Spleen (tissue), 11 donors: ENCODE results near the gene MAPT. TPM values are rescaled to one million over a fixed set of nuclear protein-coding genes. Genes with fewer than 3 reads are reported as not detected.

Source experiments
- DNase-seq: peaks from one replicate; pipeline ENCODE4 v3.0.0-alpha.2; 2020
- H3K27ac ChIP-seq, 8 donors: fragments of 200-600 bp; sonication (generic) in 7 of 8; 1 replicate in 4 of 8; 2 replicates in 4 of 8; pipeline versions ENCODE4 v1.5.0 to v1.8.0; 2016 to 2021; ENCODE audit warnings: inconsistent platforms in 4 of 8, mild to moderate bottlenecking in 4 of 8, moderate library complexity in 1 of 8
- H3K27me3 ChIP-seq, 7 donors: fragments of 200-600 bp; sonication (generic) in 6 of 7; replicated peaks in 1 of 7; 1 replicate in 4 of 7; 2 replicates in 3 of 7; pipeline versions ENCODE4 v1.5.0 to v1.8.0; 2016 to 2021; ENCODE audit warnings: inconsistent platforms in 3 of 7, mild to moderate bottlenecking in 1 of 7
- H3K36me3 ChIP-seq, 6 donors: fragments of 200-600 bp; sonication (generic) in 5 of 6; 1 replicate in 4 of 6; 2 replicates in 2 of 6; pipeline versions ENCODE4 v1.5.0 to v1.8.0; 2016 to 2021; ENCODE audit warnings: inconsistent platforms in 2 of 6
- H3K4me1 ChIP-seq, 6 donors: fragments of 200-600 bp; sonication (generic) in 5 of 6; 1 replicate in 3 of 6; 2 replicates in 3 of 6; pipeline versions ENCODE4 v1.5.0 to v1.8.0; 2016 to 2021; ENCODE audit warnings: inconsistent platforms in 3 of 6
- H3K4me3 ChIP-seq, 8 donors: fragments of 200-600 bp; sonication (generic) in 7 of 8; 1 replicate in 4 of 8; 2 replicates in 4 of 8; pipeline versions ENCODE4 v1.5.0 to v1.8.0; 2016 to 2021; ENCODE audit warnings: inconsistent platforms in 4 of 8, mild to moderate bottlenecking in 4 of 8, moderate library complexity in 2 of 8
- H3K9me3 ChIP-seq, 8 donors: fragments of 200-600 bp; sonication (generic) in 7 of 8; 1 replicate in 4 of 8; 2 replicates in 4 of 8; pipeline versions ENCODE4 v1.5.0 to v1.8.0; 2016 to 2021; ENCODE audit warnings: inconsistent platforms in 4 of 8
- POLR2A ChIP-seq, 3 donors: fragments of 450-650 bp; IDR thresholded peaks; one replicate each; pipeline ENCODE4 v1.5.1; 2017; ENCODE audit warnings: antibody characterized with exemption in 3 of 3, mild to moderate bottlenecking in 1 of 3
- POLR2AphosphoS5 ChIP-seq, 3 donors: sonication (generic); formaldehyde crosslinking; IDR thresholded peaks; one replicate each; pipeline ENCODE4 v1.5.1; 2017; ENCODE audit warnings: antibody characterized with exemption in 3 of 3
- WGBS, 5 donors: extraction: QIAGEN DNeasy Blood & Tissue Kit in 3 of 5; methylation state at CpG; one replicate each; pipeline versions ENCODE4 v1.1.5 to v1.1.7; 2013 to 2018; 5-methylcytosine and 5-hydroxymethylcytosine counted together
- intact Hi-C: fragments of 100-400 bp; cut with DNase I; formaldehyde crosslinking; loops from one replicate; pipeline ENCODE4 v1.15.0; 2023; ENCODE audit warnings: low total_unique reads
- polyA plus RNA-seq, 3 donors: library from polyadenylated mRNA; stranded (reverse); fragments of 200-250 nt; gene quantifications; one replicate each; pipeline ENCODE4 v1.2.1, GENCODE V29; 2013
- total RNA-seq, 7 donors: library from RNA; depleted of rRNA in 3 of 7; stranded (reverse); fragments of >200 nt in 3 of 7; fragmentation: NEBNext Ultra II Directional in 4 of 7; extraction: Animal tissue kit (Norgen Biotek cat#: 25700) in 4 of 7; gene quantifications; one replicate each; pipeline versions ENCODE4 v1.1.0 to v1.2.1, GENCODE V29; 2016 to 2021
- TF ChIP-seq, protein P1 (sequence below), 11 experiments: fragments of 200-600 bp in 7 of 11; fragments of 450-650 bp in 4 of 11; sonication (generic) in 4 of 11; IDR thresholded peaks in 8 of 11; conservative IDR thresholded peaks in 3 of 11; 1 replicate in 7 of 11; 2 replicates in 4 of 11; pipeline versions ENCODE4 v1.4.0 to v1.8.0; 2016 to 2021; ENCODE audit warnings: antibody characterized with exemption in 11 of 11, inconsistent platforms in 4 of 11, mild to moderate bottlenecking in 1 of 11
- donor health status: healthy with polysubstance abuse.
- donor health status: DM: no; HTN: no; CAD: no; lungs with moderate emphysema.
- donor health status: DM: no; HTN: no; CAD: no.
- donor health status: Bipolar disorder and iron deficiency.
- donor health status: healthy.
- donor health status: DM: no; HTN: no; CAD: no.
- donor health status: DM: yes; HTN: yes; CAD: no.

Gene MAPT
- total and polyA plus RNA-seq, 10 donors, result 0.15 to 1.6 (median 0.66) TPM

DNA sequence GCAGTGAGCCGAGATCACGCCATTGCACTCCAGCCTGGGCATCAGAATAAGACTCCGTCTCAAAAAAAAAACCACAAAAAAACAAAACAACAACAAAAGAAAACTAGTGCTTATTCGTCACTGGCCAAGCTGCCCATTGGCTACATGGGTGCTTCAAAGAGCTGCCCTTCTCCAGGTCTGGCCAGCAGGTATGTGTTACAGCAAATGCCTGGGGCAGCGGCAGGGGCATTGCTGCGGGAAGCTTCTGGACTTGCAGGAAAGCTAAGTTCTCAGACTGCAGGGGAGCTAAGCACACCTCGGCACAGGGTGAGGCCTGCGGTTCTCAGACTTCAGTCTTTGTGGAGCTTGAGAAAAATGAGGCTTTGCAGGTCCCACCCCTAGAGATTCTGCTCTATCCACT lies 100.6 kb downstream of the MAPT start:
- Histone ChIP-seq H3K27me3 (no peaks in the 10 kb centered on the region), H3K9me3 (no peaks in the 10 kb centered on the region), H3K4me1 (peaks cover 0 to 10% (median 0%) of the 10 kb centered on the region in 6 donors), H3K36me3 (no peaks in the 10 kb centered on the region), H3K27ac (no peak overlapping the region), H3K4me3 (no peak overlapping the region)
- no peak for DNase-seq
- intact Hi-C loops, result no loop called here
- 88 to 95% (median 92%) methylated on average over 8 of the region's 8 CpGs for WGBS, 5 donors
- TF ChIP-seq, protein P1, sequence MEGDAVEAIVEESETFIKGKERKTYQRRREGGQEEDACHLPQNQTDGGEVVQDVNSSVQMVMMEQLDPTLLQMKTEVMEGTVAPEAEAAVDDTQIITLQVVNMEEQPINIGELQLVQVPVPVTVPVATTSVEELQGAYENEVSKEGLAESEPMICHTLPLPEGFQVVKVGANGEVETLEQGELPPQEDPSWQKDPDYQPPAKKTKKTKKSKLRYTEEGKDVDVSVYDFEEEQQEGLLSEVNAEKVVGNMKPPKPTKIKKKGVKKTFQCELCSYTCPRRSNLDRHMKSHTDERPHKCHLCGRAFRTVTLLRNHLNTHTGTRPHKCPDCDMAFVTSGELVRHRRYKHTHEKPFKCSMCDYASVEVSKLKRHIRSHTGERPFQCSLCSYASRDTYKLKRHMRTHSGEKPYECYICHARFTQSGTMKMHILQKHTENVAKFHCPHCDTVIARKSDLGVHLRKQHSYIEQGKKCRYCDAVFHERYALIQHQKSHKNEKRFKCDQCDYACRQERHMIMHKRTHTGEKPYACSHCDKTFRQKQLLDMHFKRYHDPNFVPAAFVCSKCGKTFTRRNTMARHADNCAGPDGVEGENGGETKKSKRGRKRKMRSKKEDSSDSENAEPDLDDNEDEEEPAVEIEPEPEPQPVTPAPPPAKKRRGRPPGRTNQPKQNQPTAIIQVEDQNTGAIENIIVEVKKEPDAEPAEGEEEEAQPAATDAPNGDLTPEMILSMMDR (IDR thresholded peaks at IDR 0.05 in 8 of 11, conservative IDR thresholded peaks at IDR 0.05 in 3 of 11), result no peak
- TF ChIP-seq POLR2A (IDR thresholded peaks at IDR 0.05), result no peak
- TF ChIP-seq POLR2AphosphoS5 (IDR thresholded peaks at IDR 0.05), result no peak

DNA sequence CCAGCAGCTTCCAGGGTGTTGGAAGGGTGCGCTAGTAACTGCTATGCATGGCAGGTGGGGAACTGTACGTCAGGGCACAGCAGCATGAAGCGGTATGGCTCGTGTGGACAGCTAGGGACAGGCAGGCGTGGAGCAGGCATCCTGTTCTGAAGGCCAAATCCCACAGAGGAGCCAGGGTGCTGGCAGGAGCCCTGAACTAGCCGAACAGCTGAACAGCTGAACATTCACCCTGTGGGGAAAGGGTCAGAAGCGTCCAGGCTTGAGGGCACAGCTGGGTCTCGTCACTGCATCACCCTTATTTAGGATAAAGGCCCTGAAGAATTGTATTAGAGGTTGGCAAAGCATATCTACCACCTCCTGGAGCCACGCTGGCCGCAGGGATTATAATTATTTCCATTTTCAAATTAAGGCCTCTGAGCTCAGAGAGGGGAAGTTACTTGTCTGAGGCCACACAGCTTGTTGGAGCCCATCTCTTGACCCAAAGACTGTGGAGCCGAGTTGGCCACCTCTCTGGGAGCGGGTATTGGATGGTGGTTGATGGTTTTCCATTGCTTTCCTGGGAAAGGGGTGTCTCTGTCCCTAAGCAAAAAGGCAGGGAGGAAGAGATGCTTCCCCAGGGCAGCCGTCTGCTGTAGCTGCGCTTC lies 101.4 kb downstream of the MAPT start:
- Histone ChIP-seq H3K4me3 (no peak overlapping the region), H3K27ac (no peak overlapping the region), H3K36me3 (no peaks in the 10 kb centered on the region), H3K27me3 (no peaks in the 10 kb centered on the region), H3K9me3 (no peaks in the 10 kb centered on the region), H3K4me1 (peaks cover 0 to 10% (median 0%) of the 10 kb centered on the region in 6 donors)
- no peak for DNase-seq
- WGBS, 5 donors, result 71 to 81% (median 77%) methylated on average over 12 to 14 of the region's 14 CpGs
- intact Hi-C loops, result no loop called here
- TF ChIP-seq POLR2AphosphoS5 (IDR thresholded peaks at IDR 0.05) (peak; percentile 26 to 51 (median 39)), POLR2A (IDR thresholded peaks at IDR 0.05) (no peak)
- TF ChIP-seq, protein P1 (IDR thresholded peaks at IDR 0.05 in 8 of 11, conservative IDR thresholded peaks at IDR 0.05 in 3 of 11), result no peak

DNA sequence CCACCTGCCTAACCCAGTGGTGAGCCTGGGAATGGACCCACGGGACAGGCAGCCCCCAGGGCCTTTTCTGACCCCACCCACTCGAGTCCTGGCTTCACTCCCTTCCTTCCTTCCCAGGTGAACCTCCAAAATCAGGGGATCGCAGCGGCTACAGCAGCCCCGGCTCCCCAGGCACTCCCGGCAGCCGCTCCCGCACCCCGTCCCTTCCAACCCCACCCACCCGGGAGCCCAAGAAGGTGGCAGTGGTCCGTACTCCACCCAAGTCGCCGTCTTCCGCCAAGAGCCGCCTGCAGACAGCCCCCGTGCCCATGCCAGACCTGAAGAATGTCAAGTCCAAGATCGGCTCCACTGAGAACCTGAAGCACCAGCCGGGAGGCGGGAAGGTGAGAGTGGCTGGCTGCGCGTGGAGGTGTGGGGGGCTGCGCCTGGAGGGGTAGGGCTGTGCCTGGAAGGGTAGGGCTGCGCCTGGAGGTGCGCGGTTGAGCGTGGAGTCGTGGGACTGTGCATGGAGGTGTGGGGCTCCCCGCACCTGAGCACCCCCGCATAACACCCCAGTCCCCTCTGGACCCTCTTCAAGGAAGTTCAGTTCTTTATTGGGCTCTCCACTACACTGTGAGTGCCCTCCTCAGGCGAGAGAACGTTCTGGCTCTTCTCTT lies 102.1 kb downstream of the MAPT start:
- no peak for DNase-seq
- no peaks in the 10 kb centered on the region for H3K27me3 ChIP-seq
- H3K4me1 ChIP-seq, result peaks cover 0 to 10% (median 0%) of the 10 kb centered on the region in 6 donors
- no peak overlapping the region for H3K4me3 ChIP-seq
- H3K9me3 ChIP-seq, result no peaks in the 10 kb centered on the region
- intact Hi-C loops, result no loop called here
- no peak overlapping the region for H3K27ac ChIP-seq
- H3K36me3 ChIP-seq, result no peaks in the 10 kb centered on the region
- 72 to 88% (median 85%) methylated on average over 30 to 31 of the region's 31 CpGs for WGBS, 5 donors
- TF ChIP-seq, protein P1 (IDR thresholded peaks at IDR 0.05 in 8 of 11, conservative IDR thresholded peaks at IDR 0.05 in 3 of 11), result no peak

DNA sequence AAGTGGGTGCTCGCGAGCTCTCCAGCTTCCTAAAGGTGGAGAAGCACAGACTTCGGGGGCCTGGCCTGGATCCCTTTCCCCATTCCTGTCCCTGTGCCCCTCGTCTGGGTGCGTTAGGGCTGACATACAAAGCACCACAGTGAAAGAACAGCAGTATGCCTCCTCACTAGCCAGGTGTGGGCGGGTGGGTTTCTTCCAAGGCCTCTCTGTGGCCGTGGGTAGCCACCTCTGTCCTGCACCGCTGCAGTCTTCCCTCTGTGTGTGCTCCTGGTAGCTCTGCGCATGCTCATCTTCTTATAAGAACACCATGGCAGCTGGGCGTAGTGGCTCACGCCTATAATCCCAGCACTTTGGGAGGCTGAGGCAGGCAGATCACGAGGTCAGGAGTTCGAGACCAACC lies 102.8 kb downstream of the MAPT start:
- TF ChIP-seq POLR2A (IDR thresholded peaks at IDR 0.05), result no peak
- TF ChIP-seq, protein P1 (IDR thresholded peaks at IDR 0.05 in 8 of 11, conservative IDR thresholded peaks at IDR 0.05 in 3 of 11), result no peak
- no peak for TF ChIP-seq POLR2AphosphoS5 (IDR thresholded peaks at IDR 0.05)
- intact Hi-C loops, result no loop called here

More for the DNA sequence above, 102.8 kb downstream of the MAPT start:
- 89 to 92% (median 91%) methylated on average over 13 of the region's 13 CpGs for WGBS, 5 donors
- Histone ChIP-seq H3K4me1 (peaks cover 0 to 10% (median 0%) of the 10 kb centered on the region in 6 donors), H3K27me3 (no peaks in the 10 kb centered on the region), H3K4me3 (no peak overlapping the region), H3K36me3 (no peaks in the 10 kb centered on the region), H3K9me3 (no peaks in the 10 kb centered on the region), H3K27ac (no peak overlapping the region)
- DNase-seq, result no peak
